NCI-H146 treated with DMSO at 0.1 percent for 48 hours (cell line): ENCODE data around the gene KRT33B.

Experiments used
- DNase-seq: peaks from one replicate; lab custom pipeline; 2025; ENCODE audit not compliant: unreplicated experiment; lab: John Stamatoyannopoulos, UW

KRT33B gene

GRCh38 chr17:41326173-41327145 is 43.2 kb downstream of the KRT33B start:
- no peak for DNase-seq

GRCh38 chr17:41325611-41326010 is 44.0 kb downstream of the KRT33B start:
- no peak for DNase-seq

- no peak for DNase-seq
Measured at GRCh38 chr17:41325126-41325525, 44.5 kb downstream of the KRT33B start.

GRCh38 chr17:41324180-41325075 is 45.2 kb downstream of the KRT33B start:
- no peak for DNase-seq

- DNase-seq = no peak
Measured at GRCh38 chr17:41322903-41323895, 46.4 kb downstream of the KRT33B start.

- DNase-seq = peak; percentile 34
Measured at GRCh38 chr17:41322094-41322902, 47.3 kb downstream of the KRT33B start.

- no peak for DNase-seq
Measured at GRCh38 chr17:41318231-41318630, 51.4 kb downstream of the KRT33B start.

- no peak for DNase-seq
Measured at GRCh38 chr17:41315814-41316445, 53.7 kb downstream of the KRT33B start.

GRCh38 chr17:41315204-41315794 is 54.3 kb downstream of the KRT33B start, which contains the start of gene KRTAP17-1:
TSS of gene KRTAP17-1 (minus strand) at chr17:41315710. CDS start at chr17:41315650, 60 bp downstream.
- no peak for DNase-seq
